ENCODE measurements around the gene OGFOD3. TPM values are rescaled to one million over a fixed set of nuclear protein-coding genes. Genes with fewer than 3 reads are reported as not detected.

Gene OGFOD3
- total and polyA plus RNA-seq, 2 donors from 2014 or later: 27.8 to 36.1 TPM

DNA sequence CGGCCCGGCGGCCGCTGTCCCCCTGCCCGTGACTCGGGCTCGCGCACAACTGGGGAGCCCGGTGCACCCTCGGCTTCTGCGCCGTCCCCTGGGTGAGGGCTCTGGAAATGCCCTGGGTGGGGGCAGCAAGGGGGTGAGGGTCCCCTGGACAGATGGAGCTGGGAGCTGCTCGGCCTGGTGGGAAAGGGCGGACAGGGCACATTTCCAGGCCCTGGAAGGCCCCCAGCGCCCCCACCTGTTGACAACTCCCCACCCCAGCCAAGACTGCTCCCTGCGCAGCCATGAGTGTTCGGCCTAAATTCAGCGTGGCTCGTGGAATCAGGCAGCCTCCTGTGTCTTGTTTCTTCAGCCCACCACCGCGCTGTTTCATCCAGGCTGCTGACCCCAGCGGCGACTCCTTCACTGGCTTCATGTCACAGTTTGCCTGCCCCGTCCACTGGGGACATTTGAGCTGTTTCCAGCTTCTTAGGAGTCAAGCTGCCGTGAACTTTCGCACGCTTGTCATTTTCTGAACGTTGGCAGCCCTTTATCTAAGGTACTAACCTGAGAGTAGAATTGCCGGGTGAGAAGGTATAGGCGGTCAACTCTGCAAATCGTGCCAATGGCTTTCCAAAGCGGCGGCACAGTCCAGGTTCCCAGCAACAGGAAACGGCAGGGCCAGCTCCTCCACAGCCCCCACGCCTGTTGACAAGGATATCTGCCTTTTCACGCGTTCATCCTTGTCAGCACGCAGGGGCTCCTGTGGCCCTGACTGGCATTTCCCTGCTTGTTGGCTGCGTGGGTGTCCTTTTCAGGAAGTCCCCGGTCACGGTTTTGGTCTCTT is 45.9 kb downstream of the OGFOD3 start:
- Histone ChIP-seq H3K36me3 (ENCODE audit: control insufficient read depth in 2 of 3, insufficient read depth in 3 of 3, low read length in 3 of 3) (no peaks in the 10 kb centered on the region), H3K27ac (ENCODE audit: low read depth in 2 of 2, low read length in 2 of 2) (no peak overlapping the region), H3K9me3 (ENCODE audit: control insufficient read depth in 2 of 3, insufficient read depth in 1 of 3, low read length in 3 of 3) (no peaks in the 10 kb centered on the region), H3K27me3 (ENCODE audit: control insufficient read depth, insufficient read depth, low read length) (no peaks in the 10 kb centered on the region), H3K9ac (ENCODE audit: low read length in 3 of 3) (no peak overlapping the region), H3K4me3 (ENCODE audit: low read length in 3 of 3) (no peak overlapping the region), H3K4me1 (ENCODE audit: control insufficient read depth in 2 of 3, insufficient read depth in 2 of 3, low read depth in 1 of 3, low read length in 3 of 3) (peaks cover 0 to 6% (median 0%) of the 10 kb centered on the region in 3 donors)
- intact Hi-C loops (cut with DNase I): no loop called here
- TF ChIP-seq, protein P1, sequence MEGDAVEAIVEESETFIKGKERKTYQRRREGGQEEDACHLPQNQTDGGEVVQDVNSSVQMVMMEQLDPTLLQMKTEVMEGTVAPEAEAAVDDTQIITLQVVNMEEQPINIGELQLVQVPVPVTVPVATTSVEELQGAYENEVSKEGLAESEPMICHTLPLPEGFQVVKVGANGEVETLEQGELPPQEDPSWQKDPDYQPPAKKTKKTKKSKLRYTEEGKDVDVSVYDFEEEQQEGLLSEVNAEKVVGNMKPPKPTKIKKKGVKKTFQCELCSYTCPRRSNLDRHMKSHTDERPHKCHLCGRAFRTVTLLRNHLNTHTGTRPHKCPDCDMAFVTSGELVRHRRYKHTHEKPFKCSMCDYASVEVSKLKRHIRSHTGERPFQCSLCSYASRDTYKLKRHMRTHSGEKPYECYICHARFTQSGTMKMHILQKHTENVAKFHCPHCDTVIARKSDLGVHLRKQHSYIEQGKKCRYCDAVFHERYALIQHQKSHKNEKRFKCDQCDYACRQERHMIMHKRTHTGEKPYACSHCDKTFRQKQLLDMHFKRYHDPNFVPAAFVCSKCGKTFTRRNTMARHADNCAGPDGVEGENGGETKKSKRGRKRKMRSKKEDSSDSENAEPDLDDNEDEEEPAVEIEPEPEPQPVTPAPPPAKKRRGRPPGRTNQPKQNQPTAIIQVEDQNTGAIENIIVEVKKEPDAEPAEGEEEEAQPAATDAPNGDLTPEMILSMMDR (IDR thresholded peaks at IDR 0.05; ENCODE audit: borderline replicate concordance, extremely low read depth, insufficient read depth): no peak
- DNase-seq (peak in 4 of 5 donors; percentile 59 to 74 (median 64)), FAIRE-seq (no peak)

DNA sequence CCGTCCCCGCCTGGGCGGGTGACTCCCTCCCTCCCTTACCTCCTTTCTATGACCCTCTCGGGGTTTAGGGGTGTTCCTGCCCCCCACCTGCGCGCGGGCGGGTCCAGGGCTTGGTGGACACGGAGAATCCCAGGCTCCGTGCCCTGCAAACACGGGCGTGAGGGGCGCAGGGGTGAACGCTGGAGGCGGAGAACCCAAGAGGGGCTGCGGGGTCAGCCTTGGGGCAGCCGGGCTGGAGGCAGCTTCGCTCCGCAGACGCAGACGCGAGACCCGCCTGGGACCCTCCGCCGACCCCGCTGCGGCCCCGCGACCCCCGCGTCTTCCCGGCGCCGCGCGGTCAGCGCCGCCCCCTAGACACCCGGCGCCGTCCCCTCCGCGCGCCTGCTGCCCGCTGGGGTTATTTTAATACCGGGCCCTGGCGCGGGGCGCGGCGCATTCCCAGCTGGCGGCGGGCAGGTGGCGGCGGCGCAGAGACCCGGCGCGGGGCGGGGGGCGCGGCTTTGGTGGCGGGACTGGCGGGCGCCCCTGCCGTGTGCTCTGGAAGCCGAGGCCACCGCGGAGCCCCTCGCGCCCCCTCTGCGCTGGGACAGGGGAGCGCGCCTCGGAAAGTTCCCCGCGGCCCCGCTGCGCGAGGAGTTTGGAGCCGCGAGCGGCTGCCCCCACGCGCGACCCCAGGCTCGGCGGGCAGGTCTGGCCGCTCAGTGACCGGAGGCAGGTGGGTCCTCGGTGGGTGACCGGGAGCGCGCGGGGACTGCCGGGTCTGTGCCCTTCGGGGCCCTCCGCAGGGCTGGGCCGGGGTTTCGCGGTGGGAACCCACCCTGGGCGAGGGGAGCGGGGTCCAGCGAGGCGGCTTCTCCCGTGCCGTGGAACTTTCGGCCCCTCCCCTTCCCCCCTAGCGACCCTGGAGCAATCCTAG is 46.8 kb downstream of the OGFOD3 start, which contains the start of gene UTS2R:
TSS of gene UTS2R (plus strand) at position 433 of the 916 bp plus-strand sequence. CDS start 2,560 bp downstream, outside the sequence.
- TF ChIP-seq, protein P1 (IDR thresholded peaks at IDR 0.05; ENCODE audit: borderline replicate concordance, extremely low read depth, insufficient read depth): no peak
- peaks cover 0 to 6% (median 0%) of the 10 kb centered on the region in 3 donors for H3K4me1 ChIP-seq (ENCODE audit: control insufficient read depth in 2 of 3, insufficient read depth in 2 of 3, low read depth in 1 of 3, low read length in 3 of 3)
- intact Hi-C loops (cut with DNase I): no loop called here
- no peaks in the 10 kb centered on the region for H3K27me3 ChIP-seq (ENCODE audit: control insufficient read depth, insufficient read depth, low read length)
- DNase-seq (peak in 3 of 5 donors; percentile 42 to 73 (median 62)), FAIRE-seq (no peak)
- peak within 1 kb of the TSS in 2 of 3 donors; percentile 49 to 50 for H3K4me3 ChIP-seq (ENCODE audit: low read length in 3 of 3)
- H3K9me3 ChIP-seq (ENCODE audit: control insufficient read depth in 2 of 3, insufficient read depth in 1 of 3, low read length in 3 of 3): no peaks in the 10 kb centered on the region
- no peak within 1 kb of the TSS for H3K9ac ChIP-seq (ENCODE audit: low read length in 3 of 3)
- no peak within 1 kb of the TSS for H3K27ac ChIP-seq (ENCODE audit: low read depth in 2 of 2, low read length in 2 of 2)
- no peaks in the 10 kb centered on the region for H3K36me3 ChIP-seq (ENCODE audit: control insufficient read depth in 2 of 3, insufficient read depth in 3 of 3, low read length in 3 of 3)

DNA sequence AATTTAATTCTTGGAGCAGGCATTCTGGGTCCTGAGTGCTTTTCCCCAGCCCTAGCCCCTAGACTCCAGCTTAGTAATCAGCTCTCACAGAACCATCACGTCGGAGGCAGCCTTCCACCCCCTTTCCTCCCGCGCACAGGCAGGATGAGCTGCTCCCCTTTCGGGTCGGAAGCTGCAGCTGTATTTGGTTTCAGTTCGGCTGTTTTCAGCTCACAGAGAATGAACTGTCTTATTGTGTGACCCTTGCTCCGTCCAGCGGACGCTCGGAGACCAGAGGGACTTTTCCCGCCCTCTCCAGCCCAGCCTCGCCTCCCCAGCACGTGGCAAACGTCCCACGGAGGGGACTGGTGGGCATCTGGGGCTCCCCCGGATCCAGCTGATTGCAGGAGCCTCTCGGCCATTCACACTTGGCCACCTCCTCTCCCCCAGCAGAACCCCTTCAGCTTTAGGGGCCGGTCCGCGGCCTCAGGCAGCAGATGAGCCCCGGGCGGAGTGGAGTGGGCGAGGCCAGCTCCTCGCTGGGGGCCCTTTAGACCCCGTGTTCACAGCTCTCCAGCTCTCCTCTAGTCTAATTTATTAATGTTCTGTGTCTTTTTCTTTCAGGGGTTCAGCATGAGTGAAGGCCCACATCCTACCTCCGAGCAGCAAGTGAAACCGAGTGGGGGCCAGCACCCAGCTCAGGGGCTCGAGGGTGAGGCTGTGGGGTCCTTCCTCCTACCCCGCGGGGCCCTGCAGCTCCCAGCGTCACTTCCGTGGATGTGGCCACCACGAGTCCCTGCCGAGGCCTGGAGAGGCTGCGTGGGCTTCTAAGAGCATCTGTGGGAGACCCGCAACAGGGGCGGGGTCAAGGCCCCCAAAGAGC is 47.7 kb downstream of the OGFOD3 start:
- Histone ChIP-seq H3K4me3 (ENCODE audit: low read length in 3 of 3) (peak overlapping the region in 2 of 3 donors; percentile 49 to 50), H3K36me3 (ENCODE audit: control insufficient read depth in 2 of 3, insufficient read depth in 3 of 3, low read length in 3 of 3) (no peaks in the 10 kb centered on the region), H3K9me3 (ENCODE audit: control insufficient read depth in 2 of 3, insufficient read depth in 1 of 3, low read length in 3 of 3) (no peaks in the 10 kb centered on the region), H3K4me1 (ENCODE audit: control insufficient read depth in 2 of 3, insufficient read depth in 2 of 3, low read depth in 1 of 3, low read length in 3 of 3) (peaks cover 0 to 6% (median 0%) of the 10 kb centered on the region in 3 donors), H3K27me3 (ENCODE audit: control insufficient read depth, insufficient read depth, low read length) (no peaks in the 10 kb centered on the region), H3K27ac (ENCODE audit: low read depth in 2 of 2, low read length in 2 of 2) (no peak overlapping the region), H3K9ac (ENCODE audit: low read length in 3 of 3) (no peak overlapping the region)
- TF ChIP-seq, protein P1 (IDR thresholded peaks at IDR 0.05; ENCODE audit: borderline replicate concordance, extremely low read depth, insufficient read depth): no peak
- intact Hi-C loops (cut with DNase I): no loop called here
- no peak for FAIRE-seq
- peak in 4 of 5 donors; percentile 60 to 74 (median 71) for DNase-seq
